HepG2 (cell line): ENCODE data around the gene PCGF6. TPM values are rescaled to one million over a fixed set of nuclear protein-coding genes. Genes with fewer than 3 reads are reported as not detected.

Experiments
- ARHGAP35 ChIP-seq: sonication (generic); formaldehyde crosslinking; IDR thresholded peaks from 2 replicates; pipeline ENCODE4 v1.9.0; 2022; ENCODE audit warnings: mild to moderate bottlenecking, inconsistent platforms, moderate library complexity, missing genetic modification reagents, borderline replicate concordance
- ISL2 ChIP-seq: sonication (generic); formaldehyde crosslinking; IDR thresholded peaks from 2 replicates; pipeline ENCODE4 v1.5.0; 2020; ENCODE audit warnings: missing genetic modification reagents
- KDM1A ChIP-seq: IDR thresholded peaks from 2 replicates; pipeline ENCODE4 v1.6.1; 2016; ENCODE audit warnings: missing compliant biosample characterization
- MBNL3 ChIP-seq: fragments of 250-450 bp; sonication (Bioruptor Pico); conservative IDR thresholded peaks from 2 replicates; pipeline ENCODE4 v1.8.0; 2022; ENCODE audit warnings: mild to moderate bottlenecking, inconsistent platforms
- NFYB ChIP-seq: sonication (generic); formaldehyde crosslinking; IDR thresholded peaks from 2 replicates; pipeline ENCODE4 v1.4.0; 2020; ENCODE audit warnings: missing genetic modification reagents
- NONO ChIP-seq, 2 experiments: fragments of 450-650 bp in 1 of 2; sonication (generic) in 1 of 2; formaldehyde crosslinking in 1 of 2; IDR thresholded peaks in 1 of 2; conservative IDR thresholded peaks in 1 of 2; 2 replicates each; pipeline versions ENCODE4 v1.6.1 to v1.8.0; 2017 to 2022; ENCODE audit warnings: mild to moderate bottlenecking in 1 of 2, missing genetic modification reagents in 1 of 2, moderate library complexity in 1 of 2
- SNRNP70 ChIP-seq: fragments of 200-400 bp; formaldehyde crosslinking; IDR thresholded peaks from 2 replicates; pipeline ENCODE4 v1.6.1; 2017; ENCODE audit warnings: mild to moderate bottlenecking, low read depth, low read length, moderate library complexity
- STAG1 ChIP-seq: sonication (generic); formaldehyde crosslinking; IDR thresholded peaks from 2 replicates; pipeline ENCODE4 v1.4.0; 2020; ENCODE audit warnings: missing genetic modification reagents
- TCF7 ChIP-seq: sonication (generic); IDR thresholded peaks from 2 replicates; pipeline ENCODE4 v1.6.1; 2016; ENCODE audit warnings: antibody characterized with exemption, low read depth
- YY1 ChIP-seq: IDR thresholded peaks from 2 replicates; pipeline ENCODE4 v1.6.1; 2011; ENCODE audit warnings: low read length, low read depth, moderate library complexity, mild to moderate bottlenecking; ENCODE audit not compliant: insufficient read depth, insufficient replicate concordance
- ZBTB20 ChIP-seq: sonication (generic); formaldehyde crosslinking; IDR thresholded peaks from 2 replicates; pipeline ENCODE4 v1.8.1; 2023; ENCODE audit warnings: missing genetic modification reagents, low read depth, mild to moderate bottlenecking, borderline replicate concordance
- ZMYM4 ChIP-seq: sonication (generic); formaldehyde crosslinking; IDR thresholded peaks from 2 replicates; pipeline ENCODE4 v1.8.1; 2023; ENCODE audit warnings: mild to moderate bottlenecking, missing genetic modification reagents
- ZNF329 ChIP-seq: sonication (generic); formaldehyde crosslinking; IDR thresholded peaks from 2 replicates; pipeline ENCODE4 v1.9.0; 2021; ENCODE audit warnings: low read depth, mild to moderate bottlenecking, missing genetic modification reagents
- ZNF672 ChIP-seq: sonication (generic); formaldehyde crosslinking; IDR thresholded peaks from 2 replicates; pipeline ENCODE4 v1.8.1; 2022; ENCODE audit warnings: missing genetic modification reagents
- polyA plus RNA-seq, 8 experiments: library from polyadenylated mRNA; depleted of rRNA in 3 of 8; stranded (reverse) in 7 of 8; unstranded in 1 of 8; fragments of >200 nt; fragmentation: Illumina TruSeq in 4 of 8; extraction: Trizol in 4 of 8; gene quantifications; 2 replicates each; pipeline versions ENCODE4 v1.2.1 to v1.2.3, GENCODE V29; 2011 to 2016; ENCODE audit warnings: low read depth in 4 of 8, missing spikeins in 1 of 8, mixed read lengths in 1 of 8; ENCODE audit not compliant: insufficient read depth in 1 of 8
- total RNA-seq, 5 experiments: library from RNA; depleted of rRNA; stranded (reverse); fragments of >200 nt; fragmentation: Illumina TruSeq; extraction: Trizol; gene quantifications; 2 replicates each; pipeline ENCODE4 v1.2.3, GENCODE V29; 2016; ENCODE audit warnings: low read depth in 1 of 5
- TF ChIP-seq, protein P1 (sequence below): sonication (generic); formaldehyde crosslinking; IDR thresholded peaks from 2 replicates; pipeline ENCODE4 v1.8.1; 2023; ENCODE audit warnings: mild to moderate bottlenecking, inconsistent platforms, moderate library complexity, missing genetic modification reagents, borderline replicate concordance
- TF ChIP-seq, protein P2 (sequence below): sonication (generic); formaldehyde crosslinking; IDR thresholded peaks from 2 replicates; pipeline ENCODE4 v1.9.0; 2022; ENCODE audit warnings: low read depth, missing genetic modification reagents
- TF ChIP-seq, protein P3 (sequence below): sonication (generic); formaldehyde crosslinking; IDR thresholded peaks from 2 replicates; pipeline ENCODE4 v1.4.0; 2020; ENCODE audit warnings: missing genetic modification reagents
- TF ChIP-seq, protein P4 (sequence below): sonication (generic); formaldehyde crosslinking; IDR thresholded peaks from 2 replicates; pipeline ENCODE4 v1.5.0; 2020; ENCODE audit warnings: missing genetic modification reagents, mild to moderate bottlenecking, borderline replicate concordance
- TF ChIP-seq, protein P5 (sequence below), 2 experiments: sonication (generic) in 1 of 2; formaldehyde crosslinking in 1 of 2; IDR thresholded peaks; 2 replicates each; pipeline versions ENCODE4 v1.5.1 to v1.6.1; 2011 to 2020; ENCODE audit warnings: borderline replicate concordance in 1 of 2, low read depth in 1 of 2, low read length in 1 of 2, mild to moderate bottlenecking in 1 of 2, missing genetic modification reagents in 1 of 2, moderate library complexity in 1 of 2

Gene PCGF6
- total and polyA plus RNA-seq, 2 of the 13 experiments (the other 11 are each of a cell fraction or from before 2014, with no cell fraction given) = 5.2 to 19.4 TPM

DNA sequence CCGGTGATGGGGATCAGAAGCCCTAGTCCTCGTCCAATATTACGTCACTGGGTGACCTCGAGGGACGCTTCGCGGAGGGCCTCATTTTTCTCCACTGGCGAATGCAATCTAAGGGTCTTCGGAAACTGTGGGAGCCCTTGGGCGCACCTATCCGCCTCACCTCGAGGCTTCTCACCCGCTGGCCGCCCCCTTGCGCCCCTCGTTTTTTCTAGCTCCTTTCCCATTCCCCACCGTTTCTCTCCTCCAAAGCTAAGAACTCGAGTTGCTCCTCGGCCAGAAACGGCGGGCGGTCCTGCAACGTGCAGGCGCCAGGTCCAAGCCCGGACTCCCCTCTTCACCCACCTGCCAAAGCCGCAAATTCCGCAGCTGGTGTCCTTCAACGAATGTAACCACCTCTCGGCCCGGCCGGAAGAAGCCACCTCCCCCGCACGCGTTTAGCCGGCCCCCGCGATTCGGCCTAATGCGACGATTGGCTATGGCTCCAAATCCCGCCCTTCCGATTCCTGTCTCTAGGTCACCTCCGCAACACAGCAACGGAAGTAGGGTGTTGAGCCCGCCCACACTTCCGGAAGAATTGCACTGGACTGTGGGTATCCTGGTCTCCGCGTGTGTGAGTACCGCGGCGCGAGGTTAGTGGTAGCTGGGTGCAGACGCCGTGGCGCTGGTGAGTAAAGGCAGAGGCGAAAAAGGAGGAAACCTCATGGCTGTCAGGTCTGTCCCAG, 45.3 kb upstream of the PCGF6 start, which contains the start of the genes ATP5MK and PDCD11 (continued):
- TF ChIP-seq SNRNP70 (no peak), YY1 (peak; percentile 41), ISL2 (CRISPR knock-in tag) (peak; percentile 51), KDM1A (CRISPR knock-in tag) (no peak), ZMYM4 (CRISPR knock-in tag) (peak; percentile 85; the same call in 1 of the 2 replicates), STAG1 (CRISPR knock-in tag) (0 out of 2 replicates have a peak, but pooled peaks have one; percentile 8), MBNL3 (CRISPR knock-in tag) (no peak), ARHGAP35 (no peak; the same call in 1 of the 2 replicates), ZBTB20 (CRISPR knock-in tag) (no peak; the same call in 1 of the 2 replicates), ZNF672 (CRISPR knock-in tag) (no peak), TCF7 (no peak), ZNF329 (peak; percentile 86), NFYB (peak; percentile 95), NONO (IDR thresholded peaks at IDR 0.05) (no peak), NONO (CRISPR knock-in tag; conservative IDR thresholded peaks at IDR 0.05) (peak; percentile 94)
- TF ChIP-seq, protein P1, sequence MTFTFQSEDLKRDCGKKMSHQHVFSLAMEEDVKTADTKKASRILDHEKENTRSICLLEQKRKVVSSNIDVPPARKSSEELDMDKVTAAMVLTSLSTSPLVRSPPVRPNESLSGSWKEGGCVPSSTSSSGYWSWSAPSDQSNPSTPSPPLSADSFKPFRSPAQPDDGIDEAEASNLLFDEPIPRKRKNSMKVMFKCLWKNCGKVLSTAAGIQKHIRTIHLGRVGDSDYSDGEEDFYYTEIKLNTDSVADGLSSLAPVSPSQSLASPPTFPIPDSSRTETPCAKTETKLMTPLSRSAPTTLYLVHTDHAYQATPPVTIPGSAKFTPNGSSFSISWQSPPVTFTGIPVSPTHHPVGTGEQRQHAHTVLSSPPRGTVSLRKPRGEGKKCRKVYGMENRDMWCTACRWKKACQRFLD (CRISPR knock-in tag) = no peak; the same call in 1 of the 2 replicates
- TF ChIP-seq, protein P2, sequence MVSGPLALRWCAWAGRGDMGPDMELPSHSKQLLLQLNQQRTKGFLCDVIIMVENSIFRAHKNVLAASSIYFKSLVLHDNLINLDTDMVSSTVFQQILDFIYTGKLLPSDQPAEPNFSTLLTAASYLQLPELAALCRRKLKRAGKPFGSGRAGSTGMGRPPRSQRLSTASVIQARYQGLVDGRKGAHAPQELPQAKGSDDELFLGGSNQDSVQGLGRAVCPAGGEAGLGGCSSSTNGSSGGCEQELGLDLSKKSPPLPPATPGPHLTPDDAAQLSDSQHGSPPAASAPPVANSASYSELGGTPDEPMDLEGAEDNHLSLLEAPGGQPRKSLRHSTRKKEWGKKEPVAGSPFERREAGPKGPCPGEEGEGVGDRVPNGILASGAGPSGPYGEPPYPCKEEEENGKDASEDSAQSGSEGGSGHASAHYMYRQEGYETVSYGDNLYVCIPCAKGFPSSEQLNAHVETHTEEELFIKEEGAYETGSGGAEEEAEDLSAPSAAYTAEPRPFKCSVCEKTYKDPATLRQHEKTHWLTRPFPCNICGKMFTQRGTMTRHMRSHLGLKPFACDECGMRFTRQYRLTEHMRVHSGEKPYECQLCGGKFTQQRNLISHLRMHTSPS (CRISPR knock-in tag) = no peak; the same call in 1 of the 2 replicates
- TF ChIP-seq, protein P3, sequence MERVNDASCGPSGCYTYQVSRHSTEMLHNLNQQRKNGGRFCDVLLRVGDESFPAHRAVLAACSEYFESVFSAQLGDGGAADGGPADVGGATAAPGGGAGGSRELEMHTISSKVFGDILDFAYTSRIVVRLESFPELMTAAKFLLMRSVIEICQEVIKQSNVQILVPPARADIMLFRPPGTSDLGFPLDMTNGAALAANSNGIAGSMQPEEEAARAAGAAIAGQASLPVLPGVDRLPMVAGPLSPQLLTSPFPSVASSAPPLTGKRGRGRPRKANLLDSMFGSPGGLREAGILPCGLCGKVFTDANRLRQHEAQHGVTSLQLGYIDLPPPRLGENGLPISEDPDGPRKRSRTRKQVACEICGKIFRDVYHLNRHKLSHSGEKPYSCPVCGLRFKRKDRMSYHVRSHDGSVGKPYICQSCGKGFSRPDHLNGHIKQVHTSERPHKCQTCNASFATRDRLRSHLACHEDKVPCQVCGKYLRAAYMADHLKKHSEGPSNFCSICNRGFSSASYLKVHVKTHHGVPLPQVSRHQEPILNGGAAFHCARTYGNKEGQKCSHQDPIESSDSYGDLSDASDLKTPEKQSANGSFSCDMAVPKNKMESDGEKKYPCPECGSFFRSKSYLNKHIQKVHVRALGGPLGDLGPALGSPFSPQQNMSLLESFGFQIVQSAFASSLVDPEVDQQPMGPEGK (CRISPR knock-in tag) = peak; percentile 75
- TF ChIP-seq, protein P4, sequence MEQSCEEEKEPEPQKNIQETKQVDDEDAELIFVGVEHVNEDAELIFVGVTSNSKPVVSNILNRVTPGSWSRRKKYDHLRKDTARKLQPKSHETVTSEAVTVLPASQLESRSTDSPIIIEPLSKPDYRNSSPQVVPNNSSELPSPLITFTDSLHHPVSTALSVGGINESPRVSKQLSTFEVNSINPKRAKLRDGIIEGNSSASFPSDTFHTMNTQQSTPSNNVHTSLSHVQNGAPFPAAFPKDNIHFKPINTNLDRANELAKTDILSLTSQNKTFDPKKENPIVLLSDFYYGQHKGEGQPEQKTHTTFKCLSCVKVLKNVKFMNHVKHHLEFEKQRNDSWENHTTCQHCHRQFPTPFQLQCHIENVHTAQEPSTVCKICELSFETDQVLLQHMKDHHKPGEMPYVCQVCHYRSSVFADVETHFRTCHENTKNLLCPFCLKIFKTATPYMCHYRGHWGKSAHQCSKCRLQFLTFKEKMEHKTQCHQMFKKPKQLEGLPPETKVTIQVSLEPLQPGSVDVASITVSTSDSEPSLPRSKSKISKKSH (CRISPR knock-in tag) = peak; percentile 95
- TF ChIP-seq, protein P5, sequence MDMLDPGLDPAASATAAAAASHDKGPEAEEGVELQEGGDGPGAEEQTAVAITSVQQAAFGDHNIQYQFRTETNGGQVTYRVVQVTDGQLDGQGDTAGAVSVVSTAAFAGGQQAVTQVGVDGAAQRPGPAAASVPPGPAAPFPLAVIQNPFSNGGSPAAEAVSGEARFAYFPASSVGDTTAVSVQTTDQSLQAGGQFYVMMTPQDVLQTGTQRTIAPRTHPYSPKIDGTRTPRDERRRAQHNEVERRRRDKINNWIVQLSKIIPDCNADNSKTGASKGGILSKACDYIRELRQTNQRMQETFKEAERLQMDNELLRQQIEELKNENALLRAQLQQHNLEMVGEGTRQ (IDR thresholded peaks at IDR 0.05; ENCODE audit: low read depth, low read length) = no peak
- TF ChIP-seq, protein P5 (CRISPR knock-in tag; IDR thresholded peaks at IDR 0.05; ENCODE audit: borderline replicate concordance) = no peak
